H9 (cell line): ENCODE measurements around the gene NDE1. TPM values are rescaled to one million over a fixed set of nuclear protein-coding genes. Genes with fewer than 3 reads are reported as not detected.

Source experiments
- DNase-seq: peaks from one replicate; pipeline ENCODE4 v3.0.0-alpha.2; 2017
- H2AFZ ChIP-seq: one replicate; pipeline ENCODE4 v1.6.1; 2013; ENCODE audit warnings: mild to moderate bottlenecking, low read length, control low read depth, moderate library complexity
- H2AK5ac ChIP-seq: 2 replicates; pipeline ENCODE4 v1.6.1; 2013; ENCODE audit warnings: low read length, control low read depth, mixed read lengths; ENCODE audit not compliant: insufficient read length
- H2BK120ac ChIP-seq: one replicate; pipeline ENCODE4 v1.6.1; 2013; ENCODE audit warnings: low read depth, mild to moderate bottlenecking, low read length, control low read depth, inconsistent platforms; ENCODE audit not compliant: poor library complexity, severe bottlenecking
- H2BK12ac ChIP-seq: 2 replicates; pipeline ENCODE4 v1.6.1; 2013; ENCODE audit warnings: low read length, control low read depth, mixed read lengths, low read depth; ENCODE audit not compliant: insufficient read length
- H2BK15ac ChIP-seq: 2 replicates; pipeline ENCODE4 v1.6.1; 2013; ENCODE audit warnings: low read depth, low read length, control low read depth
- H2BK20ac ChIP-seq: one replicate; pipeline ENCODE4 v1.6.1; 2013; ENCODE audit warnings: low read depth, mild to moderate bottlenecking, low read length, control low read depth, inconsistent platforms; ENCODE audit not compliant: poor library complexity, severe bottlenecking
- H2BK5ac ChIP-seq: 2 replicates; pipeline ENCODE4 v1.6.1; 2013; ENCODE audit warnings: low read length, control low read depth, mixed read lengths; ENCODE audit not compliant: insufficient read length
- H3K14ac ChIP-seq: 2 replicates; pipeline ENCODE4 v1.6.1; 2013; ENCODE audit warnings: low read length, control low read depth; ENCODE audit not compliant: insufficient read depth
- H3K18ac ChIP-seq: 2 replicates; pipeline ENCODE4 v1.6.1; 2013; ENCODE audit warnings: low read depth, mild to moderate bottlenecking, mixed read lengths, low read length, control low read depth; ENCODE audit not compliant: insufficient read length
- H3K23ac ChIP-seq: 2 replicates; pipeline ENCODE4 v1.6.1; 2013; ENCODE audit warnings: low read length, control low read depth, mixed read lengths, low read depth; ENCODE audit not compliant: insufficient read length
- H3K23me2 ChIP-seq: 2 replicates; pipeline ENCODE4 v1.6.1; 2013; ENCODE audit warnings: low read depth, mild to moderate bottlenecking, mixed read lengths, low read length, control low read depth; ENCODE audit not compliant: insufficient read length, poor library complexity, severe bottlenecking
- H3K27ac ChIP-seq: 2 replicates; pipeline ENCODE4 v1.5.1; 2013; ENCODE audit warnings: low read length, control low read depth, mixed read lengths, low read depth; ENCODE audit not compliant: insufficient read length
- H3K27me3 ChIP-seq: 2 replicates; pipeline ENCODE4 v1.6.1; 2013; ENCODE audit warnings: low read length, control low read depth, inconsistent platforms; ENCODE audit not compliant: insufficient read depth
- H3K4ac ChIP-seq: 2 replicates; pipeline ENCODE4 v1.6.1; 2013; ENCODE audit warnings: low read depth, mild to moderate bottlenecking, control low read depth, inconsistent platforms, low read length, moderate library complexity
- H3K4me1 ChIP-seq: 2 replicates; pipeline ENCODE4 v1.6.1; 2013; ENCODE audit warnings: low read length, control low read depth, inconsistent platforms; ENCODE audit not compliant: insufficient read depth
- H3K4me2 ChIP-seq: 2 replicates; pipeline ENCODE4 v1.6.1; 2013; ENCODE audit warnings: low read length, control low read depth, mixed read lengths; ENCODE audit not compliant: insufficient read length, insufficient read depth
- H3K56ac ChIP-seq: 2 replicates; pipeline ENCODE4 v1.6.1; 2013; ENCODE audit warnings: low read depth, mild to moderate bottlenecking, mixed read lengths, low read length, control low read depth; ENCODE audit not compliant: insufficient read length
- H3K79me1 ChIP-seq: 2 replicates; pipeline ENCODE4 v1.6.1; 2013; ENCODE audit warnings: low read depth, mild to moderate bottlenecking, moderate library complexity, low read length, control low read depth, inconsistent platforms; ENCODE audit not compliant: insufficient read depth, poor library complexity, severe bottlenecking
- H3K79me2 ChIP-seq: 2 replicates; pipeline ENCODE4 v1.6.1; 2013; ENCODE audit warnings: low read length, control low read depth, inconsistent platforms; ENCODE audit not compliant: insufficient read depth
- H3K9ac ChIP-seq: 2 replicates; pipeline ENCODE4 v1.6.1; 2013; ENCODE audit warnings: low read length, control low read depth, mixed read lengths; ENCODE audit not compliant: insufficient read length; ENCODE audit errors: extremely low read depth
- H3K9me3 ChIP-seq: one replicate; pipeline ENCODE4 v1.6.1; 2013; ENCODE audit warnings: low read depth, low read length, inconsistent platforms; ENCODE audit not compliant: control insufficient read depth
- H3T11ph ChIP-seq: one replicate; pipeline ENCODE4 v1.6.1; 2013; ENCODE audit warnings: mild to moderate bottlenecking, low read length, control low read depth, inconsistent platforms
- H4K20me1 ChIP-seq: one replicate; pipeline ENCODE4 v1.6.1; 2013; ENCODE audit not compliant: control insufficient read depth, insufficient read length, insufficient read depth
- H4K5ac ChIP-seq: 2 replicates; pipeline ENCODE4 v1.6.1; 2013; ENCODE audit warnings: low read depth, mild to moderate bottlenecking, mixed read lengths, low read length, control low read depth; ENCODE audit not compliant: insufficient read length
- H4K8ac ChIP-seq: replicated peaks from 2 replicates; pipeline ENCODE4 v1.6.1; 2013; ENCODE audit warnings: low read length, control low read depth, mixed read lengths, low read depth; ENCODE audit not compliant: insufficient read length
- H4K91ac ChIP-seq: 2 replicates; pipeline ENCODE4 v1.6.1; 2013; ENCODE audit warnings: low read depth, mild to moderate bottlenecking, moderate library complexity, mixed read lengths, low read length, control low read depth; ENCODE audit not compliant: insufficient read length
- H3K27ac Mint-ChIP-seq, 3 experiments: 2 replicates in 2 of 3; 3 replicates in 1 of 3; pipeline ENCODE4 v1.8.0; 2020 to 2021; ENCODE audit warnings: mixed read lengths in 3 of 3, mild to moderate bottlenecking in 1 of 3, moderate library complexity in 1 of 3
- H3K27me3 Mint-ChIP-seq: 2 replicates; pipeline ENCODE4 v1.8.0; 2021; ENCODE audit warnings: low read depth, mild to moderate bottlenecking, moderate library complexity, mixed read lengths
- H3K36me3 Mint-ChIP-seq, 3 experiments: 2 replicates in 2 of 3; 3 replicates in 1 of 3; pipeline ENCODE4 v1.8.0; 2020 to 2021; ENCODE audit warnings: low read depth in 3 of 3, mixed read lengths in 3 of 3; ENCODE audit not compliant: insufficient read depth in 1 of 3
- H3K4me1 Mint-ChIP-seq, 2 experiments: 2 replicates each; pipeline ENCODE4 v1.8.0; 2020; ENCODE audit warnings: mixed read lengths in 2 of 2
- H3K4me3 Mint-ChIP-seq, 2 experiments: 2 replicates in 1 of 2; 3 replicates in 1 of 2; pipeline ENCODE4 v1.8.0; 2020 to 2021; ENCODE audit warnings: mild to moderate bottlenecking in 2 of 2, mixed read lengths in 2 of 2, moderate library complexity in 1 of 2
- H3K9me3 Mint-ChIP-seq, 2 experiments: 2 replicates in 1 of 2; 3 replicates in 1 of 2; pipeline ENCODE4 v1.8.0; 2020; ENCODE audit warnings: mild to moderate bottlenecking in 2 of 2, mixed read lengths in 2 of 2, moderate library complexity in 1 of 2
- CTCF ChIP-seq: fragments of 200-600 bp; sonication (generic); conservative IDR thresholded peaks from 3 replicates; pipeline ENCODE4 v1.8.0; 2021; ENCODE audit warnings: antibody characterized with exemption, mild to moderate bottlenecking
- WGBS: extraction: QIAGEN DNeasy Blood & Tissue Kit; methylation state at CpG from one replicate; pipeline ENCODE4 v1.1.7; 2013; ENCODE audit warnings: missing lambda C conversion rate, low lambda C conversion rate, mixed read lengths; ENCODE audit not compliant: insufficient read length; ENCODE audit errors: extremely low coverage; 5-methylcytosine and 5-hydroxymethylcytosine counted together
- total RNA-seq: library from RNA; stranded (reverse); gene quantifications from 2 replicates; pipeline ENCODE4 v1.2.1, GENCODE V29; 2021

Gene NDE1
- total RNA-seq, 1 experiment from 2014 or later = 49.6 TPM

- Histone ChIP-seq H4K20me1 (no peaks in the 10 kb centered on the region), H2BK5ac (no peak overlapping the region), H3K79me2 (no peaks in the 10 kb centered on the region), H2BK15ac (no peak overlapping the region), H3T11ph (no peak overlapping the region), H4K91ac (no peak overlapping the region), H2BK12ac (no peak overlapping the region), H3K9ac (no peak overlapping the region), H2BK20ac (no peak overlapping the region), H3K23ac (no peak overlapping the region), H2AFZ (no peak overlapping the region), H3K27ac (no peak overlapping the region), H3K23me2 (no peaks in the 10 kb centered on the region), H3K14ac (no peak overlapping the region), H3K4me2 (no peak overlapping the region), H2BK120ac (no peak overlapping the region), H3K56ac (no peak overlapping the region), H3K27me3 (no peaks in the 10 kb centered on the region), H3K4ac (no peak overlapping the region), H3K4me1 (no peaks in the 10 kb centered on the region), H4K5ac (no peak overlapping the region), H4K8ac (no peak overlapping the region), H3K18ac (no peak overlapping the region), H2AK5ac (no peak overlapping the region), H3K9me3 (no peaks in the 10 kb centered on the region), H3K79me1 (no peaks in the 10 kb centered on the region)
- no CpG with 5 or more reads among the region's 4 CpGs for WGBS
- H3K36me3 Mint-ChIP-seq = peaks cover 25 to 79% (median 60%) of the 10 kb centered on the region in 3 experiments; a peak in 6 of 7 replicates
- no peak for TF ChIP-seq CTCF
- H3K27me3 Mint-ChIP-seq = no peaks in the 10 kb centered on the region
- H3K9me3 Mint-ChIP-seq = no peaks in the 10 kb centered on the region
- H3K4me3 Mint-ChIP-seq = no peak overlapping the region
- no peak overlapping the region for H3K27ac Mint-ChIP-seq
- no peak for DNase-seq
- H3K4me1 Mint-ChIP-seq = no peaks in the 10 kb centered on the region
Measured at GRCh38 chr16:15621456-15621855, 28.6 kb upstream of the NDE1 start.
